ENCODE data around the gene TCF19. TPM values are rescaled to one million over a fixed set of nuclear protein-coding genes. Genes with fewer than 3 reads are reported as not detected.

The TCF19 gene
- total RNA-seq, 4 donors from 2014 or later = 18.9 to 24.2 (median 20.8) TPM

- 63 to 64% methylated on average over 15 to 16 of the region's 16 CpGs for WGBS, 2 donors
- DNase-seq (ENCODE audit: low spot score in 2 of 2) = no peak
- TF ChIP-seq CTCF (IDR thresholded peaks at IDR 0.05) = no peak
- TF ChIP-seq POLR2A (IDR thresholded peaks at IDR 0.05) = no peak
- intact Hi-C loops (cut with DNase I; ENCODE audit: low total_unique reads) = no loop called here
- no peak overlapping the region for H3K4me3 ChIP-seq (ENCODE audit: low read depth, poor library complexity, severe bottlenecking)
These were observed 13.8 kb downstream of the TCF19 start for GRCh38 chr6:31171931-31172905.

- no peak overlapping the region for H3K4me3 ChIP-seq (ENCODE audit: low read depth, poor library complexity, severe bottlenecking)
- WGBS, 2 donors = 70 to 78% methylated on average over 5 of the region's 5 CpGs
- TF ChIP-seq CTCF (IDR thresholded peaks at IDR 0.05) = no peak
- no peak for TF ChIP-seq POLR2A (IDR thresholded peaks at IDR 0.05)
- intact Hi-C loops (cut with DNase I; ENCODE audit: low total_unique reads) = no loop called here
- no peak for DNase-seq (ENCODE audit: low spot score in 2 of 2)
These were observed 14.6 kb downstream of the TCF19 start for GRCh38 chr6:31172973-31173384.

- DNase-seq (ENCODE audit: low spot score in 2 of 2) = no peak
- H3K4me3 ChIP-seq (ENCODE audit: low read depth, poor library complexity, severe bottlenecking) = no peak overlapping the region
- TF ChIP-seq CTCF (IDR thresholded peaks at IDR 0.05) (no peak), POLR2A (IDR thresholded peaks at IDR 0.05) (no peak)
- WGBS, 2 donors = 60 to 65% methylated on average over 3 of the region's 3 CpGs
- intact Hi-C loops (cut with DNase I; ENCODE audit: low total_unique reads) = no loop called here
These were observed 15.0 kb downstream of the TCF19 start for GRCh38 chr6:31173406-31173805.

- TF ChIP-seq CTCF (IDR thresholded peaks at IDR 0.05) (no peak), POLR2A (IDR thresholded peaks at IDR 0.05) (no peak)
- 70 to 91% methylated on average over 5 of the region's 5 CpGs for WGBS, 2 donors
- H3K4me3 ChIP-seq (ENCODE audit: low read depth, poor library complexity, severe bottlenecking) = no peak overlapping the region
- DNase-seq (ENCODE audit: low spot score in 2 of 2) = no peak
- intact Hi-C loops (cut with DNase I; ENCODE audit: low total_unique reads) = no loop called here
These were observed 16.0 kb downstream of the TCF19 start for GRCh38 chr6:31174378-31174777.

GRCh38 chr6:31175971-31176370 is 17.6 kb downstream of the TCF19 start:
- intact Hi-C loops (cut with DNase I; ENCODE audit: low total_unique reads) = no loop called here
- 62 to 68% methylated on average over 3 of the region's 3 CpGs for WGBS, 2 donors
- DNase-seq (ENCODE audit: low spot score in 2 of 2) = no peak
- H3K4me3 ChIP-seq (ENCODE audit: low read depth, poor library complexity, severe bottlenecking) = no peak overlapping the region
- TF ChIP-seq POLR2A (IDR thresholded peaks at IDR 0.05) (no peak), CTCF (IDR thresholded peaks at IDR 0.05) (no peak)

Measured in lower leg skin (tissue), 4 donors.